Smooth muscle cell of the coronary artery (primary cell): ENCODE data around the gene SMIM22. TPM values are rescaled to one million over a fixed set of nuclear protein-coding genes. Genes with fewer than 3 reads are reported as not detected.

Source experiments
- total RNA-seq: library from RNA; depleted of rRNA; stranded (reverse); fragments of >200 nt; gene quantifications from 2 replicates; pipeline ENCODE4 v1.2.3, GENCODE V29; 2014; ENCODE audit warnings: low replicate concordance

The SMIM22 gene, protein sequence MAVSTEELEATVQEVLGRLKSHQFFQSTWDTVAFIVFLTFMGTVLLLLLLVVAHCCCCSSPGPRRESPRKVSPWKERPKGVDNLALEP
- not detected in 2 replicates for total RNA-seq

DNA sequence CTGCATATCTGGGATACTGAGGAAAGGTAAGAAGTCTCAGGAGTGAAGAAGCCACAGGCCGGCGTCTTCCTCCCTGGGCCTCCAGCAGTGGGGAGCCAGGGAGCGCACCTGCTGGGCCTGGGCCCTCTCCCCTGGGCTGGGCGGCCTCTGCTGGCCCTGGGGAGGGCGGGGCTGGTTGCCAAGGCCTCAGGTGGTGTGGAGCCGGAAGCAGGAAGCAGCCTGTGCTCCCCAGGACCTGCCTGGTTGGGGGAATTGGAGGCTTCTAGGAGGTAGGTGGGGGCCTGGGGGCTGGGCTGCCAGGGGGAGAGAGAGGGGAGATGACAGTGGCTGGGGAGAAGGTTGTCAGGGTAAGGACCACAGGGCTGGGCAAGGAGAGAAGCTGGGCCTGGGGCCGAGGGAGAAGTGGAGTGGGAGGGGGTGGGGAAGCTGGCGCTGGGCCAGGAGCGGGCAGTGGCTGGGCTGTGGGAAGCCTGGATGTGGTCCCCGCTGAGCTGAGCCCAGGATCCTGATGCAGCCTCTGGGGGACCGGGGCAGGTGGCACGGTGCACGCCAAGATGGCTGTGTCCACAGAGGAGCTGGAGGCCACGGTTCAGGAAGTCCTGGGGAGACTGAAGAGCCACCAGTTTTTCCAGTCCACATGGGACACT lies at the start of gene SMIM22:
TSS of gene SMIM22 (plus strand) at position 189 of the 647 bp plus-strand sequence. CDS start at position 555, 366 bp downstream.

DNA sequence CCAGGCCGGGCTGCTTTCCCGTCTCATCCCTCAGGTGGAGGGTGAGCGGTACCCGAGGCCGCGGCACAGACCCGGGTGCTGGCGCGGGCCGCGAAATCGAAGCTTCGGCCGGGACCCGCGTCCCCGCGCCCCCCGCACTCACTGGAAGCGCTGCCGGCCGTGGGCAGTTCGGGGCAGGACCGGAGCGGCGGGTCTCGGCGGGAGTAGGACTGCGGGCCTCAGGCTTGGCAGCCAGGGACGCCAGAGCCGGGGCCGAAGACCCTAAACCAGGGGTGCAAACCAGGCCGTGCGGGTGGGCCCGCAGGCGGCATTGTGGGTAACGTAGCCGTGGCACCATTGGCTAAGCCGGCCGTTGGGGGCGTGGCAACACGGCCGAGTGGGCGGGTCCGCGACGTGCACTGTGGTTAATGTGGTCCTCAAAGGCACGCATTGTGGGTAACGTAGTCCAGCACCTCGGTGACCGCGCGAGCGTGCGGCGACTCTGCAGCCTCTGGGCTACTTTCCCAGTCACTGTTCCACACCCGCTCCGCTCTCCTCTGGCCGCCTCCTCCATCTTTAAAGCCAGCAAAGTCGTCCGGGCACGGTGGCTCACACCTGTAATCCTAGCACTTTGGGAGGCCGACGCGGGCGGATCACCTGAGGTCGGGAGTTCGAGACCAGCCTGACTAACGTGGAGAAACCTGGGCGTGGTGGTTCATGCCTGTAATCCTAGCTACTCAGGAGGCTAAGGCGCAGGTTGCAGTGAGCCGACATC lies 28.1 kb upstream of the SMIM22 start, which contains the start of gene ZNF500:
TSS of gene ZNF500 (minus strand) at position 288 of the 754 bp plus-strand sequence. CDS start 1,184 bp downstream, outside the sequence.

DNA sequence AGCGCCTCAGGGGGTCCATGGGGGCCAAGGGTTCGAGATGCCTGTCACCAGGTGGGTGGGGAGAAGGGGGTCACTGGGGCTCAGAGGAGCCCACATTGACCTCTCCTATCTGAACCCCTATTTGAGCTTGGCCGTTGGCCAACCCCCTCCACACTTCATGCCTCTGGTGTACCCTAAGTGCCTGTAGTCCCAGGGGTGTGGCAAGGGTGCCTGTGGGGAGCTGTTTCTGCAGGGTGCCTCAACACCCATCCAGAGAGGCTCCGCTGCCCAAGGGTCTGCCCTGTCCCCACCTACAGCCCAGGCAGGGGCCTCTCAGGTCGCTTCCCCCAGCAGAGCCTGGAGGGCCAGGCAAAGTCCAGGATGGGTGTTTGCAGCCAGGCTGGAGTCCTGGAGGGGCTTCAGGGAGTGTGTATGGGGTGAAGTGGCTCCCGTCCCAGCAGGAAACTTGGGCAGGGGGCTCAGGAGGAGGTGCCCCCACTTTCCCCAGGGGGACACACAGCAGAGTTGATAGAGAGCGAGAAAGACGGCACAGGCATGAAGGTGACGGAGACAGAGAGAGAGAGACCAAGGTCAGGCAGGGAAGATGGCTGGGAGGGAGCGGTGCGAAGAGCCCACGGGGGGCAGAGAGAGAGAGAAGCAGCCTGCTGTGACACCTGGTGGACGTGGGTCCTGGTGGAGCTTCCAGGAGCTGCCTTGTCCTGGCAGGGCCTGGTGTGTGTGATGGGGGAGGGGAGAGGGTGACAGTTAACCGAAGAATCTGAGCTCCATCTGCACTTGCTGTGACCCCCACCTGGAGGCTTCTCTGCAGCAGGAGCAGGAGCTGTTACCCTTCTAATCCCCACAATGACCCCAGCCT lies 7.3 kb upstream of the SMIM22 start, which contains the start of gene SEPTIN12:
TSS of gene SEPTIN12 (minus strand) at position 719 of the 856 bp plus-strand sequence. CDS start at position 19, 700 bp downstream.

DNA sequence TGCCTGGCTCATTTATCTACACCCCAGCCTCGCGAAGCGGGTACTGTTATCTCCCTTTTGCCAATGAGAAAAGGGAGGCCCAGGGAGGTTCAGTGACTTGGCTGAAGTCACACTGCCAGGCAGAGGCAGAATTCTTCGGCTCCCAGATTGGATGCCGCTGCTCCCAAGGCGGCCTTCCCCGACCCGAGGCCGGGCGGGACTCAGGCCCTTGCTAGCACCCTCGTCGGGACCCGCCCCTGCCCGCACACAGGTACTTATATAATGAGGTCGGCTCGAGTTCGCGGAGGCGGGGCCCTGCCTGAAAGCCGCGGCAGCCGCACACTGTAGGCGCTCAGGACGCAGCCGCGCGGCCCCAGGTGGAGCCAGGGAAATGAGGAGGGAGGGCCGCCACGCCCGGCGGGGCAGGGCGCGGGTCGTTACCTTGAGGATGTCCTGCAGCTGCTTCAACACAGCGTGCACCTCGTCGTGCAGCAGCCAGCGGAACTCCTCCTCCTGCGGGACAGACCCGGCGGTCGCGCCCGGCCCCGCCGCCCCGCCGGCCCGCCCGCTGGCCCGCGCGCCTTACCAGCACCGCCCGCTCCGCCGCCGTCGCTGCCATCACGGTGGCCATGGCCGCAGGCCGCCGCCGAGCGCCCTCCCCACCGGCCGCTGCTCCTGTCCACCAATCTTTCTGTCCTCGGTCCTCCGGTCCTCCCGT lies 6.9 kb downstream of the SMIM22 start, which contains the start of gene ROGDI:
TSS of gene ROGDI (minus strand) at position 672 of the 697 bp plus-strand sequence. CDS start at position 610, 62 bp downstream.

Other genes starting within 250 kb of the SMIM22 start
- gene C16orf96, start 239.0 kb upstream of the SMIM22 start, total RNA-seq = under 0.01 TPM in 1 of 2 replicates, not detected in the other
- gene UBALD1, start 180.5 kb upstream of the SMIM22 start, total RNA-seq = 3.2 and 7.1 TPM in 2 replicates
- gene MGRN1, start 170.5 kb upstream of the SMIM22 start, total RNA-seq = 20.6 and 25.4 TPM in 2 replicates
- gene NUDT16L1, start 101.8 kb upstream of the SMIM22 start, total RNA-seq = 17.7 and 24.3 TPM in 2 replicates
- gene ANKS3, start 61.1 kb upstream of the SMIM22 start, total RNA-seq = 27.2 and 30.7 TPM in 2 replicates
- 0.47 and 1.1 TPM in 2 replicates for gene DNAAF8, start 60.8 kb upstream of the SMIM22 start, total RNA-seq
- gene ZNF500, start 28.2 kb upstream of the SMIM22 start, total RNA-seq = 4.7 and 5.6 TPM in 2 replicates
- gene SEPTIN12, start 7.0 kb upstream of the SMIM22 start, total RNA-seq = not detected in 2 replicates
- gene ROGDI, start 7.3 kb downstream of the SMIM22 start, total RNA-seq = 8.3 and 16.6 TPM in 2 replicates
- gene GLYR1, start 51.9 kb downstream of the SMIM22 start, total RNA-seq = 33.1 and 35.6 TPM in 2 replicates
- 11.4 and 17.8 TPM in 2 replicates for gene UBN1, start 52.1 kb downstream of the SMIM22 start, total RNA-seq
- gene PPL, start 141.8 kb downstream of the SMIM22 start, total RNA-seq = 0.68 and 201 TPM in 2 replicates
- 2.6 TPM in 1 of 2 replicates, not detected in the other for gene SEC14L5, start 163.0 kb downstream of the SMIM22 start, total RNA-seq
- gene NAGPA, start 238.6 kb downstream of the SMIM22 start, total RNA-seq = 9.5 and 14.3 TPM in 2 replicates